ENCODE results near the gene PPP6R3.

PPP6R3 gene

DNA sequence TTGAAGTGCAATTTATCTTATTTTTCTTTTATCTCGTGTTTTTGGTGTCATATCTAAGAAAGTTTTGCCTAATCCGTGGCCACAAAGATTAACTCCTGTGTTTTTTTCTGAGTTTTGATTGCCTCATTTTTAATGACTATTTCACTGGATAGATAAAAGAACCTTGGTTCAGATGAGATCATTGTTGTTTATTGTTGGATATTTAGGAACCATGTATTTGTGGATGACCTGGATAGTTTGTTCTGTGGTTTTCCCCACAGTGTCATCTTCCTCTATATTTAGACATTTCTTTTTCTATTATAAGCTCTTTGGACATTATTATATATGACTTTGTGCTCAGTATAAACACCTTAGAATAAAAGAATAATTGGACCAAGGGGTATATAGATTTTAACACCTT is 37.2 kb downstream of the PPP6R3 start:
- no peak for ATAC-seq
- TF ChIP-seq ZNF8 (CRISPR knock-in tag; IDR thresholded peaks at IDR 0.05), result no peak
- no peak for TF ChIP-seq ESRRG (CRISPR knock-in tag; IDR thresholded peaks at IDR 0.05)
- TF ChIP-seq, protein P1, sequence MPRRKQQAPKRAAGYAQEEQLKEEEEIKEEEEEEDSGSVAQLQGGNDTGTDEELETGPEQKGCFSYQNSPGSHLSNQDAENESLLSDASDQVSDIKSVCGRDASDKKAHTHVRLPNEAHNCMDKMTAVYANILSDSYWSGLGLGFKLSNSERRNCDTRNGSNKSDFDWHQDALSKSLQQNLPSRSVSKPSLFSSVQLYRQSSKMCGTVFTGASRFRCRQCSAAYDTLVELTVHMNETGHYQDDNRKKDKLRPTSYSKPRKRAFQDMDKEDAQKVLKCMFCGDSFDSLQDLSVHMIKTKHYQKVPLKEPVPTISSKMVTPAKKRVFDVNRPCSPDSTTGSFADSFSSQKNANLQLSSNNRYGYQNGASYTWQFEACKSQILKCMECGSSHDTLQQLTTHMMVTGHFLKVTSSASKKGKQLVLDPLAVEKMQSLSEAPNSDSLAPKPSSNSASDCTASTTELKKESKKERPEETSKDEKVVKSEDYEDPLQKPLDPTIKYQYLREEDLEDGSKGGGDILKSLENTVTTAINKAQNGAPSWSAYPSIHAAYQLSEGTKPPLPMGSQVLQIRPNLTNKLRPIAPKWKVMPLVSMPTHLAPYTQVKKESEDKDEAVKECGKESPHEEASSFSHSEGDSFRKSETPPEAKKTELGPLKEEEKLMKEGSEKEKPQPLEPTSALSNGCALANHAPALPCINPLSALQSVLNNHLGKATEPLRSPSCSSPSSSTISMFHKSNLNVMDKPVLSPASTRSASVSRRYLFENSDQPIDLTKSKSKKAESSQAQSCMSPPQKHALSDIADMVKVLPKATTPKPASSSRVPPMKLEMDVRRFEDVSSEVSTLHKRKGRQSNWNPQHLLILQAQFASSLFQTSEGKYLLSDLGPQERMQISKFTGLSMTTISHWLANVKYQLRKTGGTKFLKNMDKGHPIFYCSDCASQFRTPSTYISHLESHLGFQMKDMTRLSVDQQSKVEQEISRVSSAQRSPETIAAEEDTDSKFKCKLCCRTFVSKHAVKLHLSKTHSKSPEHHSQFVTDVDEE (CRISPR knock-in tag; IDR thresholded peaks at IDR 0.05), result no peak
- no peak for TF ChIP-seq ISL1 (CRISPR knock-in tag; IDR thresholded peaks at IDR 0.05)
- no peak for TF ChIP-seq POU6F1 (CRISPR knock-in tag; IDR thresholded peaks at IDR 0.05; ENCODE audit: borderline replicate concordance, low read depth)
- no peak for TF ChIP-seq ZNF70 (CRISPR knock-in tag; IDR thresholded peaks at IDR 0.05)
- no peak for TF ChIP-seq ZNF565 (CRISPR knock-in tag; conservative IDR thresholded peaks at IDR 0.05; ENCODE audit: low read depth)
- no peak for TF ChIP-seq OSR1 (CRISPR knock-in tag; IDR thresholded peaks at IDR 0.05)
- no peak for TF ChIP-seq ARNTL (CRISPR knock-in tag; IDR thresholded peaks at IDR 0.05; ENCODE audit: borderline replicate concordance, low read depth)
- TF ChIP-seq ZFP3 (CRISPR knock-in tag; IDR thresholded peaks at IDR 0.05), result no peak
- no peak for TF ChIP-seq ZFP30 (CRISPR knock-in tag; IDR thresholded peaks at IDR 0.05)
- no peak for TF ChIP-seq CSRNP3 (CRISPR knock-in tag; IDR thresholded peaks at IDR 0.05)
- TF ChIP-seq SNAI2 (CRISPR knock-in tag; IDR thresholded peaks at IDR 0.05), result no peak
- TF ChIP-seq, protein P2, sequence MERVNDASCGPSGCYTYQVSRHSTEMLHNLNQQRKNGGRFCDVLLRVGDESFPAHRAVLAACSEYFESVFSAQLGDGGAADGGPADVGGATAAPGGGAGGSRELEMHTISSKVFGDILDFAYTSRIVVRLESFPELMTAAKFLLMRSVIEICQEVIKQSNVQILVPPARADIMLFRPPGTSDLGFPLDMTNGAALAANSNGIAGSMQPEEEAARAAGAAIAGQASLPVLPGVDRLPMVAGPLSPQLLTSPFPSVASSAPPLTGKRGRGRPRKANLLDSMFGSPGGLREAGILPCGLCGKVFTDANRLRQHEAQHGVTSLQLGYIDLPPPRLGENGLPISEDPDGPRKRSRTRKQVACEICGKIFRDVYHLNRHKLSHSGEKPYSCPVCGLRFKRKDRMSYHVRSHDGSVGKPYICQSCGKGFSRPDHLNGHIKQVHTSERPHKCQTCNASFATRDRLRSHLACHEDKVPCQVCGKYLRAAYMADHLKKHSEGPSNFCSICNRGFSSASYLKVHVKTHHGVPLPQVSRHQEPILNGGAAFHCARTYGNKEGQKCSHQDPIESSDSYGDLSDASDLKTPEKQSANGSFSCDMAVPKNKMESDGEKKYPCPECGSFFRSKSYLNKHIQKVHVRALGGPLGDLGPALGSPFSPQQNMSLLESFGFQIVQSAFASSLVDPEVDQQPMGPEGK (CRISPR knock-in tag; IDR thresholded peaks at IDR 0.05; ENCODE audit: borderline replicate concordance), result no peak
- TF ChIP-seq TOX (CRISPR knock-in tag; IDR thresholded peaks at IDR 0.05; ENCODE audit: borderline replicate concordance), result no peak
- no peak for TF ChIP-seq BACH2 (CRISPR knock-in tag; IDR thresholded peaks at IDR 0.05; ENCODE audit: borderline replicate concordance)
- no peak for TF ChIP-seq CSDC2 (CRISPR knock-in tag; IDR thresholded peaks at IDR 0.05)

GRCh38 chr11:68498321-68498720 is 37.8 kb downstream of the PPP6R3 start:
- TF ChIP-seq RARB (CRISPR knock-in tag; IDR thresholded peaks at IDR 0.05) (no peak), ZNF70 (CRISPR knock-in tag; IDR thresholded peaks at IDR 0.05) (no peak), ZFP30 (CRISPR knock-in tag; IDR thresholded peaks at IDR 0.05) (no peak), ZFP3 (CRISPR knock-in tag; IDR thresholded peaks at IDR 0.05) (no peak), OSR1 (CRISPR knock-in tag; IDR thresholded peaks at IDR 0.05) (no peak), PPARA (CRISPR knock-in tag; IDR thresholded peaks at IDR 0.05; ENCODE audit: borderline replicate concordance) (no peak), POU6F1 (CRISPR knock-in tag; IDR thresholded peaks at IDR 0.05; ENCODE audit: borderline replicate concordance, low read depth) (no peak), ZNF565 (CRISPR knock-in tag; conservative IDR thresholded peaks at IDR 0.05; ENCODE audit: low read depth) (no peak), CSRNP3 (CRISPR knock-in tag; IDR thresholded peaks at IDR 0.05) (no peak), ISL1 (CRISPR knock-in tag; IDR thresholded peaks at IDR 0.05) (no peak), BACH2 (CRISPR knock-in tag; IDR thresholded peaks at IDR 0.05; ENCODE audit: borderline replicate concordance) (no peak), TCF4 (CRISPR knock-in tag; IDR thresholded peaks at IDR 0.05; ENCODE audit: borderline replicate concordance) (no peak), ZC3H10 (CRISPR knock-in tag; IDR thresholded peaks at IDR 0.05) (no peak), SNAI2 (CRISPR knock-in tag; IDR thresholded peaks at IDR 0.05) (no peak)
- TF ChIP-seq, protein P2 (CRISPR knock-in tag; IDR thresholded peaks at IDR 0.05; ENCODE audit: borderline replicate concordance), result no peak
- TF ChIP-seq, protein P1 (CRISPR knock-in tag; IDR thresholded peaks at IDR 0.05), result no peak
- ATAC-seq, result no peak
